Smooth muscle cell (in vitro differentiated cells): ENCODE results near the gene PALD1. TPM values are rescaled to one million over a fixed set of nuclear protein-coding genes. Genes with fewer than 3 reads are reported as not detected.

Source experiments
- DNase-seq: peaks from one replicate; lab custom pipeline; 2025; ENCODE audit not compliant: unreplicated experiment; lab: John Stamatoyannopoulos, UW
- H2AFZ ChIP-seq: fragments of 200-600 bp; sonication (generic); 2 replicates; pipeline ENCODE4 v1.6.0; 2016; ENCODE audit warnings: antibody characterized with exemption, low read depth, mild to moderate bottlenecking
- H3F3A ChIP-seq: fragments of 200-600 bp; sonication (generic); 2 replicates; pipeline ENCODE4 v1.6.0; 2017; ENCODE audit warnings: antibody characterized with exemption, low read depth
- H3K27ac ChIP-seq: fragments of 200-600 bp; sonication (generic); 2 replicates; pipeline ENCODE4 v1.5.1; 2016; ENCODE audit warnings: low read depth, mild to moderate bottlenecking
- H3K27me3 ChIP-seq: fragments of 200-600 bp; sonication (generic); 2 replicates; pipeline ENCODE4 v1.6.1; 2016; ENCODE audit warnings: low read depth, mild to moderate bottlenecking
- H3K36me3 ChIP-seq: fragments of 200-600 bp; sonication (generic); 2 replicates; pipeline ENCODE4 v1.5.1; 2016; ENCODE audit warnings: low read depth
- H3K4me1 ChIP-seq: fragments of 200-600 bp; sonication (generic); 2 replicates; pipeline ENCODE4 v1.5.1; 2016; ENCODE audit warnings: low read depth
- H3K4me2 ChIP-seq: fragments of 200-600 bp; sonication (generic); 2 replicates; pipeline ENCODE4 v1.6.0; 2016; ENCODE audit warnings: mild to moderate bottlenecking
- H3K4me3 ChIP-seq: fragments of 200-600 bp; sonication (generic); 2 replicates; pipeline ENCODE4 v1.5.1; 2016; ENCODE audit warnings: mild to moderate bottlenecking
- H3K79me2 ChIP-seq: fragments of 200-600 bp; sonication (generic); 2 replicates; pipeline ENCODE4 v1.6.0; 2016; ENCODE audit warnings: low read depth, mild to moderate bottlenecking
- H3K9ac ChIP-seq: fragments of 200-600 bp; sonication (generic); 2 replicates; pipeline ENCODE4 v1.6.0; 2016; ENCODE audit warnings: low read depth
- H3K9me3 ChIP-seq: fragments of 200-600 bp; sonication (generic); replicated peaks from 2 replicates; pipeline ENCODE4 v1.5.1; 2016; ENCODE audit warnings: low read depth
- H4K20me1 ChIP-seq: fragments of 200-600 bp; sonication (generic); 2 replicates; pipeline ENCODE4 v1.6.0; 2016; ENCODE audit warnings: low read depth
- WGBS: methylation state at CpG from one replicate; pipeline ENCODE4 v1.1.7; 2016; ENCODE audit warnings: low lambda C conversion rate; 5-methylcytosine and 5-hydroxymethylcytosine counted together
- polyA plus RNA-seq: library from polyadenylated mRNA; unstranded; fragments of >200 nt; fragmentation: Nextera tagmentation; extraction: Ambion mirVana; gene quantifications from 2 replicates; pipeline ENCODE4 v1.2.1, GENCODE V29; 2016
- total RNA-seq: library from RNA; depleted of rRNA; stranded (reverse); fragments of >200 nt; gene quantifications from 2 replicates; pipeline ENCODE4 v1.2.3, GENCODE V29; 2014
- TF ChIP-seq, protein P1 (sequence below): fragments of 200-600 bp; sonication (generic); IDR thresholded peaks from 2 replicates; pipeline ENCODE4 v1.5.1; 2017; ENCODE audit warnings: borderline replicate concordance, mild to moderate bottlenecking, antibody characterized with exemption; ENCODE audit not compliant: insufficient read depth, poor library complexity, severe bottlenecking

Gene PALD1
- total and polyA plus RNA-seq, 2 experiments from 2014 or later: 1.4 to 2.2 TPM

DNA sequence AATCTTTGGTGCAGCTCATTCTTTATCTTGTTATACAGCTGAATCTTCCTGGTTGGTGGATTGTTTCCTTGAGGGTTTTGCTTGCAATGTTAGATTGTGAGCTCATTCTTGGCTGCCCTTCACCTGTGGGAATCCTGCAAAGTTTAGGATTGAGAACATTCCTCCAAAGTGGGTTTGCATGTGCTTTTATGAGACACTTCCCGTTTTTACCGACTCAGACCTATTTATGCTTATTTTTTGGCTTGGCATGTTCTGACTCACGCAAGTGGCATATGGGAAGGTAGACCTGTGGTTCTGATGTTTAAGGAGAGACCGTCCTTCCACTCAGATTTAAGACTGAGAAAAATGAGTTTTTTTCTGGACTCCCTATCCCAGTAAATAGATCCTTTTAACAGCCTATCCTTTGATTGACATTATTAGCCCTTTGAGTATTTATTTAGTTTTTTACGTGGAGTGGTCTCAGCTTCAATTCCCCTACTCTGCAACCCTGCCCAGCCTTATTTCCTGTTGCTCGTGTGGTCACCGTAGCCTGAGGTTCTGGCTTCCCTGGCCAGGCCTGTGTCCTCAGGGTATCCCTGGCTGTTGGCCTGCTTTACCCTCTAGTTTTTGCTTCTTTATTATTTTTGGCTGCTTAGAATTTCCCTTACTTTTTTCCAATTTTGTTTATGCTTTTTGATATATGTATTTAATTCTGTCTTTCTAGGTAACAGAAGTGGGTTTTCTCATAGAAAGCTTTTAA lies 137.4 kb downstream of the PALD1 start:
- no peaks in the 10 kb centered on the region for H3K79me2 ChIP-seq
- no peaks in the 10 kb centered on the region for H3F3A ChIP-seq
- no peak overlapping the region for H3K4me3 ChIP-seq
- TF ChIP-seq, protein P1, sequence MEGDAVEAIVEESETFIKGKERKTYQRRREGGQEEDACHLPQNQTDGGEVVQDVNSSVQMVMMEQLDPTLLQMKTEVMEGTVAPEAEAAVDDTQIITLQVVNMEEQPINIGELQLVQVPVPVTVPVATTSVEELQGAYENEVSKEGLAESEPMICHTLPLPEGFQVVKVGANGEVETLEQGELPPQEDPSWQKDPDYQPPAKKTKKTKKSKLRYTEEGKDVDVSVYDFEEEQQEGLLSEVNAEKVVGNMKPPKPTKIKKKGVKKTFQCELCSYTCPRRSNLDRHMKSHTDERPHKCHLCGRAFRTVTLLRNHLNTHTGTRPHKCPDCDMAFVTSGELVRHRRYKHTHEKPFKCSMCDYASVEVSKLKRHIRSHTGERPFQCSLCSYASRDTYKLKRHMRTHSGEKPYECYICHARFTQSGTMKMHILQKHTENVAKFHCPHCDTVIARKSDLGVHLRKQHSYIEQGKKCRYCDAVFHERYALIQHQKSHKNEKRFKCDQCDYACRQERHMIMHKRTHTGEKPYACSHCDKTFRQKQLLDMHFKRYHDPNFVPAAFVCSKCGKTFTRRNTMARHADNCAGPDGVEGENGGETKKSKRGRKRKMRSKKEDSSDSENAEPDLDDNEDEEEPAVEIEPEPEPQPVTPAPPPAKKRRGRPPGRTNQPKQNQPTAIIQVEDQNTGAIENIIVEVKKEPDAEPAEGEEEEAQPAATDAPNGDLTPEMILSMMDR: no peak
- H3K4me1 ChIP-seq: no peaks in the 10 kb centered on the region
- H2AFZ ChIP-seq: no peak overlapping the region
- no peak for DNase-seq
- H3K27me3 ChIP-seq: no peaks in the 10 kb centered on the region
- H3K27ac ChIP-seq: no peak overlapping the region
- peaks cover 9% of the 10 kb centered on the region for H3K9me3 ChIP-seq
- no peaks in the 10 kb centered on the region for H4K20me1 ChIP-seq
- no peak overlapping the region for H3K4me2 ChIP-seq
- H3K36me3 ChIP-seq: no peaks in the 10 kb centered on the region
- H3K9ac ChIP-seq: no peak overlapping the region
- 74% methylated on average over 7 of the region's 7 CpGs for WGBS

- H3K4me2 ChIP-seq: no peak overlapping the region
- DNase-seq: no peak
- H4K20me1 ChIP-seq: no peaks in the 10 kb centered on the region
- H3K27ac ChIP-seq: no peak overlapping the region
- H3K4me3 ChIP-seq: no peak overlapping the region
- no peaks in the 10 kb centered on the region for H3F3A ChIP-seq
- H3K79me2 ChIP-seq: no peaks in the 10 kb centered on the region
- H3K36me3 ChIP-seq: no peaks in the 10 kb centered on the region
- no peak overlapping the region for H2AFZ ChIP-seq
- H3K9me3 ChIP-seq: peaks cover 9% of the 10 kb centered on the region
- H3K27me3 ChIP-seq: no peaks in the 10 kb centered on the region
- no peaks in the 10 kb centered on the region for H3K4me1 ChIP-seq
- TF ChIP-seq, protein P1: no peak
- no peak overlapping the region for H3K9ac ChIP-seq
- WGBS: 97% methylated on average over 4 of the region's 4 CpGs
Observed at GRCh38 chr10:70616761-70617160, 138.2 kb downstream of the PALD1 start.

Other genes with a start within 250 kb of the PALD1 start
- 55.6 and 58.4 TPM in 2 replicates for gene PPA1, start 245.3 kb upstream of the PALD1 start, total RNA-seq
- gene PPA1, start 245.3 kb upstream of the PALD1 start, polyA plus RNA-seq: 38.1 and 46.9 TPM in 2 replicates
- gene NPFFR1, start 194.8 kb upstream of the PALD1 start, total RNA-seq: under 0.01 TPM in 1 of 2 replicates, not detected in the other
- gene NPFFR1, start 194.8 kb upstream of the PALD1 start, polyA plus RNA-seq: not detected in 2 replicates
- 2.7 and 14.3 TPM in 2 replicates for gene LRRC20, start 96.1 kb upstream of the PALD1 start, total RNA-seq
- gene LRRC20, start 96.1 kb upstream of the PALD1 start, polyA plus RNA-seq: 4.7 and 6.7 TPM in 2 replicates
- 43.9 and 51.4 TPM in 2 replicates for gene EIF4EBP2, start 74.6 kb upstream of the PALD1 start, total RNA-seq
- 23.5 and 35.9 TPM in 2 replicates for gene EIF4EBP2, start 74.6 kb upstream of the PALD1 start, polyA plus RNA-seq
- not detected in 2 replicates for gene NODAL, start 37.1 kb upstream of the PALD1 start, total RNA-seq
- gene NODAL, start 37.1 kb upstream of the PALD1 start, polyA plus RNA-seq: 0.63 and 0.81 TPM in 2 replicates
- not detected in 2 replicates for gene PRF1, start 124.0 kb downstream of the PALD1 start, total RNA-seq
- gene PRF1, start 124.0 kb downstream of the PALD1 start, polyA plus RNA-seq: not detected in 2 replicates
- 5.5 and 6.3 TPM in 2 replicates for gene ADAMTS14, start 193.7 kb downstream of the PALD1 start, total RNA-seq
- gene ADAMTS14, start 193.7 kb downstream of the PALD1 start, polyA plus RNA-seq: 10.1 and 12.0 TPM in 2 replicates